Activated CD4-positive, alpha-beta T cell treated with anti-CD3 and anti-CD28 coated beads, Interleukin-2, amount 50 U/mL, for 16 hours (primary cell): ENCODE data around the gene GRIN2C.

ENCODE experiments used
- DNase-seq: peaks from one replicate; pipeline ENCODE4 v3.0.0-alpha.2; 2020

Gene GRIN2C

GRCh38 chr17:74796211-74796610 is 63.5 kb downstream of the GRIN2C start:
- DNase-seq: no peak

- DNase-seq: no peak
These were observed 64.2 kb downstream of the GRIN2C start for GRCh38 chr17:74795327-74796020.

GRCh38 chr17:74792586-74793105 is 67.0 kb downstream of the GRIN2C start:
- no peak for DNase-seq
